IMR-90 (cell line): ENCODE measurements around the gene COX6B1. TPM values are rescaled to one million over a fixed set of nuclear protein-coding genes. Genes with fewer than 3 reads are reported as not detected.

ENCODE experiments used
- ATAC-seq: fragments of 200-7000 bp; cut with Tn5 transposase; 2 replicates; pipeline ENCODE4 v1.9.1; 2020; ENCODE audit warnings: low read depth, mild to moderate bottlenecking, moderate library complexity
- BruUV-seq: library from RNA; stranded (reverse); fragments of 400-500 nt; replicated peaks from 2 replicates; lab custom pipeline; 2021; lab: Mats Ljungman, UMichigan
- CTCF ChIA-PET: fragments of 300-600 bp; formaldehyde crosslinking; extraction: SDS; loops from one replicate; lab custom pipeline; 2021; ENCODE audit warnings: antibody characterized with exemption; lab: Yijun Ruan, JAX
- POLR2A ChIA-PET: fragments of 300-600 bp; sonication (Branson Sonifier 250); formaldehyde crosslinking; loops from one replicate; lab custom pipeline; 2022; ENCODE audit warnings: antibody characterized with exemption; ENCODE audit not compliant: unreplicated experiment; lab: Charles Lee
- DNase-seq: peaks from one replicate; pipeline ENCODE4 v3.0.0; 2013
- H2AFZ ChIP-seq: replicated peaks from 2 replicates; pipeline ENCODE3; 2013; ENCODE audit warnings: low read length, mild to moderate bottlenecking; ENCODE audit not compliant: poor library complexity
- H2AK5ac ChIP-seq: 2 replicates; pipeline ENCODE4 v1.6.1; 2013; ENCODE audit warnings: low read depth, low read length, inconsistent platforms
- H2AK9ac ChIP-seq: replicated peaks from 2 replicates; pipeline ENCODE3; 2013; ENCODE audit warnings: mild to moderate bottlenecking, low read depth, low read length, moderate library complexity; ENCODE audit not compliant: poor library complexity
- H2BK120ac ChIP-seq: 2 replicates; pipeline ENCODE4 v1.6.1; 2013; ENCODE audit warnings: low read depth, low read length, inconsistent platforms
- H2BK15ac ChIP-seq: 3 replicates; pipeline ENCODE4 v1.6.1; 2013; ENCODE audit warnings: low read depth, low read length, inconsistent platforms
- H2BK20ac ChIP-seq: 2 replicates; pipeline ENCODE4 v1.6.1; 2013; ENCODE audit warnings: low read depth, mild to moderate bottlenecking, inconsistent platforms, low read length, moderate library complexity
- H2BK5ac ChIP-seq: 2 replicates; pipeline ENCODE4 v1.6.1; 2013; ENCODE audit warnings: mild to moderate bottlenecking, low read depth, low read length, inconsistent platforms; ENCODE audit not compliant: poor library complexity, severe bottlenecking
- H3K14ac ChIP-seq: replicated peaks from 2 replicates; pipeline ENCODE4 v1.6.1; 2013; ENCODE audit warnings: low read depth, low read length, inconsistent platforms
- H3K18ac ChIP-seq: 2 replicates; pipeline ENCODE4 v1.6.1; 2013; ENCODE audit warnings: low read depth, low read length, control low read depth
- H3K23ac ChIP-seq: 2 replicates; pipeline ENCODE4 v1.6.1; 2013; ENCODE audit warnings: low read depth, low read length, inconsistent platforms
- H3K27ac ChIP-seq: 2 replicates; pipeline ENCODE4 v1.5.1; 2013; ENCODE audit warnings: mild to moderate bottlenecking, control low read depth, low read length; ENCODE audit not compliant: insufficient read depth
- H3K27me3 ChIP-seq: 2 replicates; pipeline ENCODE4 v1.6.1; 2013; ENCODE audit warnings: low read length; ENCODE audit not compliant: control insufficient read depth, insufficient read depth
- H3K36me3 ChIP-seq: 2 replicates; pipeline ENCODE4 v1.6.1; 2013; ENCODE audit warnings: low read length, mixed read lengths; ENCODE audit not compliant: control insufficient read depth, insufficient read depth
- H3K4ac ChIP-seq: 2 replicates; pipeline ENCODE4 v1.6.1; 2013; ENCODE audit warnings: low read depth, low read length, inconsistent platforms
- H3K4me1 ChIP-seq: 2 replicates; pipeline ENCODE4 v1.6.1; 2013; ENCODE audit warnings: low read length, mixed read lengths; ENCODE audit not compliant: control insufficient read depth, insufficient read depth
- H3K4me2 ChIP-seq: 2 replicates; pipeline ENCODE4 v1.6.1; 2013; ENCODE audit warnings: low read depth, mild to moderate bottlenecking, control low read depth, low read length, moderate library complexity
- H3K4me3 ChIP-seq: 2 replicates; pipeline ENCODE4 v1.5.1; 2013; ENCODE audit warnings: low read depth, mild to moderate bottlenecking, control low read depth, low read length, moderate library complexity; ENCODE audit not compliant: insufficient read depth
- H3K56ac ChIP-seq: 2 replicates; pipeline ENCODE4 v1.6.1; 2013; ENCODE audit warnings: low read length, inconsistent platforms; ENCODE audit not compliant: insufficient read depth; ENCODE audit errors: extremely low read depth
- H3K79me1 ChIP-seq, 2 experiments: 2 replicates each; pipeline ENCODE4 v1.6.1; 2013; ENCODE audit warnings: low read length in 2 of 2, inconsistent platforms in 1 of 2, low read depth in 1 of 2
- H3K9ac ChIP-seq: 2 replicates; pipeline ENCODE4 v1.6.1; 2013; ENCODE audit warnings: low read depth, low read length, control low read depth
- H3K9me1 ChIP-seq: 2 replicates; pipeline ENCODE4 v1.6.1; 2013; ENCODE audit warnings: low read length, inconsistent platforms; ENCODE audit not compliant: insufficient read depth
- H3K9me3 ChIP-seq: 2 replicates; pipeline ENCODE4 v1.6.1; 2013; ENCODE audit warnings: low read length; ENCODE audit not compliant: control insufficient read depth, insufficient read depth
- H4K20me1 ChIP-seq: 2 replicates; pipeline ENCODE4 v1.6.1; 2013; ENCODE audit warnings: low read length, inconsistent platforms; ENCODE audit not compliant: insufficient read depth
- H4K5ac ChIP-seq: 2 replicates; pipeline ENCODE4 v1.6.1; 2013; ENCODE audit warnings: mild to moderate bottlenecking, low read depth, low read length, control low read depth
- H4K8ac ChIP-seq, 2 experiments: 2 replicates each; pipeline ENCODE4 v1.6.1; 2013; ENCODE audit warnings: low read depth in 2 of 2, low read length in 2 of 2, control low read depth in 1 of 2, inconsistent platforms in 1 of 2
- H4K91ac ChIP-seq: 2 replicates; pipeline ENCODE4 v1.6.1; 2013; ENCODE audit warnings: low read depth, low read length, inconsistent platforms; ENCODE audit not compliant: insufficient read depth
- BHLHE40 ChIP-seq: fragments of 150-350 bp; IDR thresholded peaks from 2 replicates; pipeline ENCODE4 v1.6.1; 2016; ENCODE audit warnings: mild to moderate bottlenecking, low read depth, low read length
- CEBPB ChIP-seq: IDR thresholded peaks from 2 replicates; pipeline ENCODE4 v1.6.1; 2012; ENCODE audit warnings: low read depth, low read length, improper control_type of control experiment
- CHD1 ChIP-seq: IDR thresholded peaks from 2 replicates; pipeline ENCODE4 v1.6.1; 2012; ENCODE audit warnings: low read depth, low read length, improper control_type of control experiment
- CTCF ChIP-seq: conservative IDR thresholded peaks from 2 replicates; pipeline ENCODE4 v1.5.1; 2012; ENCODE audit warnings: mild to moderate bottlenecking, low read depth, low read length, improper control_type of control experiment
- ELK1 ChIP-seq: fragments of 150-350 bp; IDR thresholded peaks from 2 replicates; pipeline ENCODE4 v1.6.1; 2016; ENCODE audit warnings: low read depth, mild to moderate bottlenecking, low read length, moderate library complexity, borderline replicate concordance
- FOS ChIP-seq: fragments of 150-350 bp; IDR thresholded peaks from 2 replicates; pipeline ENCODE4 v1.6.1; 2016; ENCODE audit warnings: low read depth, low read length
- MAFK ChIP-seq: IDR thresholded peaks from 2 replicates; pipeline ENCODE4 v1.6.1; 2012; ENCODE audit warnings: low read depth, low read length, improper control_type of control experiment
- MAZ ChIP-seq: IDR thresholded peaks from 2 replicates; pipeline ENCODE4 v1.6.1; 2012; ENCODE audit warnings: low read depth, mild to moderate bottlenecking, low read length, improper control_type of control experiment, moderate library complexity, borderline replicate concordance
- MXI1 ChIP-seq: IDR thresholded peaks from 2 replicates; pipeline ENCODE4 v1.6.1; 2012; ENCODE audit warnings: low read depth, mild to moderate bottlenecking, low read length, moderate library complexity, borderline replicate concordance
- POLR2A ChIP-seq: IDR thresholded peaks from 2 replicates; pipeline ENCODE4 v1.6.1; 2012; ENCODE audit warnings: mild to moderate bottlenecking, low read depth, low read length
- RAD21 ChIP-seq: IDR thresholded peaks from 2 replicates; pipeline ENCODE4 v1.6.1; 2012; ENCODE audit warnings: low read length, improper control_type of control experiment
- RCOR1 ChIP-seq: IDR thresholded peaks from 2 replicates; pipeline ENCODE4 v1.6.1; 2012; ENCODE audit warnings: mild to moderate bottlenecking, low read length, improper control_type of control experiment; ENCODE audit not compliant: insufficient replicate concordance
- RFX5 ChIP-seq: IDR thresholded peaks from 2 replicates; pipeline ENCODE4 v1.8.0; 2012; ENCODE audit warnings: low read depth, mild to moderate bottlenecking, low read length, moderate library complexity
- SMC3 ChIP-seq: fragments of 150-350 bp; IDR thresholded peaks from 2 replicates; pipeline ENCODE4 v1.6.1; 2016; ENCODE audit warnings: low read depth, mild to moderate bottlenecking, antibody characterized with exemption, low read length, moderate library complexity
- USF2 ChIP-seq: fragments of 150-350 bp; IDR thresholded peaks from 2 replicates; pipeline ENCODE4 v1.6.1; 2017; ENCODE audit warnings: mild to moderate bottlenecking, antibody characterized with exemption, low read length, low read depth
- WGBS, 2 experiments: methylation state at CpG; one replicate each; pipeline versions ENCODE4 v1.1.5 to v1.1.7; 2013; ENCODE audit warnings: missing lambda C conversion rate in 2 of 2; ENCODE audit not compliant: insufficient read length in 1 of 2; ENCODE audit errors: extremely low coverage in 2 of 2; 5-methylcytosine and 5-hydroxymethylcytosine counted together
- dilution Hi-C: fragments of 300-500 bp; cut with HindIII; formaldehyde crosslinking; loops from one replicate; pipeline ENCODE4 v1.14.3; 2018; ENCODE audit warnings: low sequenced_read_pairs; ENCODE audit not compliant: unreplicated experiment
- in situ Hi-C: fragments of 300-500 bp; cut with MboI; formaldehyde crosslinking; loops from 3 replicates; pipeline ENCODE4 v1.14.3; 2019; ENCODE audit warnings: low sequenced_read_pairs, inconsistent platforms, mixed read lengths
- intact Hi-C: fragments of 100-400 bp; cut with micrococcal nuclease; formaldehyde crosslinking; loops from 2 replicates; pipeline ENCODE4 v1.10.0; 2022
- polyA plus RNA-seq, 3 experiments: library from polyadenylated mRNA; depleted of rRNA; stranded (reverse); fragments of >200 nt; gene quantifications; 2 replicates each; pipeline ENCODE4 v1.2.3, GENCODE V29; 2012; ENCODE audit warnings: low replicate concordance in 1 of 3
- total RNA-seq: library from RNA; depleted of rRNA; stranded (reverse); fragments of >200 nt; gene quantifications from 2 replicates; pipeline ENCODE4 v1.2.3, GENCODE V29; 2012

Gene COX6B1
- total and polyA plus RNA-seq, 2 of the 4 experiments (the other 2 are of a cell fraction): 914 to 983 TPM

GRCh38 chr19:35641515-35642151 lies 6.5 kb upstream of the COX6B1 start, which contains the start of gene ETV2:
TSS of gene ETV2 (plus strand) at chr19:35641745. CDS start at chr19:35642461, 716 bp downstream.
- peak within 1 kb of the TSS; percentile 61 for H4K5ac ChIP-seq
- H3K14ac ChIP-seq: peak within 1 kb of the TSS; percentile 15; the same call in 1 of the 2 replicates
- no peaks in the 10 kb centered on the region for H3K9me3 ChIP-seq
- H3K4me1 ChIP-seq: peaks cover 9% of the 10 kb centered on the region
- in situ Hi-C loops: no loop called here
- ATAC-seq: no peak
- no peak within 1 kb of the TSS for H3K23ac ChIP-seq
- BruUV-seq: no TSS peak
- H3K4me3 ChIP-seq: no peak within 1 kb of the TSS
- peak within 1 kb of the TSS; percentile 25; the same call in 1 of the 2 replicates for H2BK20ac ChIP-seq
- POLR2A ChIA-PET: interaction anchor here (0.6 kb wide), 1 partner anchor 18 kb away, joined by 5 read pairs; no protein-coding TSS in a partner anchor
- no peaks in the 10 kb centered on the region for H3K27me3 ChIP-seq
- peaks cover 15% of the 10 kb centered on the region for H3K36me3 ChIP-seq
- H4K8ac ChIP-seq: peak within 1 kb of the TSS; percentile 23 to 47; a peak in 3 of 4 replicates
- H4K91ac ChIP-seq: peak within 1 kb of the TSS; percentile 32; the same call in 1 of the 2 replicates
- no peak within 1 kb of the TSS for H3K18ac ChIP-seq
- no peak within 1 kb of the TSS for H3K56ac ChIP-seq
- peak; percentile 42 for DNase-seq
- peak within 1 kb of the TSS; percentile 88 for H2AFZ ChIP-seq
- no peak within 1 kb of the TSS for H2BK15ac ChIP-seq
- H2AK5ac ChIP-seq: peak within 1 kb of the TSS; percentile 69
- CTCF ChIA-PET: no interaction called here
- no peak within 1 kb of the TSS; the same call in 1 of the 2 replicates for H3K27ac ChIP-seq
- H2BK120ac ChIP-seq: no peak within 1 kb of the TSS; the same call in 1 of the 2 replicates
- H3K4ac ChIP-seq: peak within 1 kb of the TSS; percentile 24; the same call in 1 of the 2 replicates
- dilution Hi-C loops: no loop called here
- no peak within 1 kb of the TSS for H3K9ac ChIP-seq
- peaks cover 5% of the 10 kb centered on the region for H4K20me1 ChIP-seq
- peaks cover 0 to 5% of the 10 kb centered on the region in 2 experiments; a peak in 1 of 4 replicates for H3K79me1 ChIP-seq
- H3K4me2 ChIP-seq: peak within 1 kb of the TSS; percentile 52
- WGBS, 2 experiments: 8% methylated on average over 2 of the region's 28 CpGs; no CpG with 5 or more reads in 1 of the 2 experiments
- intact Hi-C loops: no loop called here
- H2AK9ac ChIP-seq: peak within 1 kb of the TSS; percentile 90
- peak within 1 kb of the TSS; percentile 27 for H2BK5ac ChIP-seq
- peaks cover 23% of the 10 kb centered on the region for H3K9me1 ChIP-seq
- no peak for TF ChIP-seq CEBPB
- TF ChIP-seq SMC3: no peak
- TF ChIP-seq MXI1: no peak
- TF ChIP-seq CTCF: no peak
- TF ChIP-seq CHD1: no peak
- no peak for TF ChIP-seq MAFK
- TF ChIP-seq RFX5: no peak
- no peak for TF ChIP-seq POLR2A
- TF ChIP-seq RAD21: no peak
- TF ChIP-seq ELK1: no peak
- TF ChIP-seq USF2: no peak
- TF ChIP-seq FOS: no peak
- no peak for TF ChIP-seq MAZ
- no peak for TF ChIP-seq BHLHE40
- TF ChIP-seq RCOR1: no peak
